Hepatocyte (in vitro differentiated cells): Measurements from ENCODE around the gene PXDN. TPM values are rescaled to one million over a fixed set of nuclear protein-coding genes. Genes with fewer than 3 reads are reported as not detected.
"Not testable (repeated sequence)": the region's sequence is repeated elsewhere in the genome, so short reads cannot be mapped to it uniquely, and the experiment has no call there.

ENCODE experiments used
- DNase-seq: peaks from one replicate; pipeline ENCODE4 v3.0.0-alpha.2; 2016; ENCODE audit warnings: low spot score
- H2AFZ ChIP-seq: fragments of 200-600 bp; sonication (generic); 2 replicates; pipeline ENCODE4 v1.6.0; 2016; ENCODE audit warnings: antibody characterized with exemption, mild to moderate bottlenecking
- H3K27ac ChIP-seq: fragments of 200-600 bp; sonication (generic); 2 replicates; pipeline ENCODE4 v1.5.1; 2016; ENCODE audit warnings: mild to moderate bottlenecking
- H3K27me3 ChIP-seq: fragments of 200-600 bp; sonication (generic); 2 replicates; pipeline ENCODE4 v1.6.1; 2016
- H3K36me3 ChIP-seq: fragments of 200-600 bp; sonication (generic); replicated peaks from 2 replicates; pipeline ENCODE4 v1.5.1; 2016; ENCODE audit warnings: low read depth; ENCODE audit not compliant: insufficient read depth
- H3K4me1 ChIP-seq: fragments of 200-600 bp; sonication (generic); 2 replicates; pipeline ENCODE4 v1.5.1; 2016; ENCODE audit warnings: mild to moderate bottlenecking, moderate library complexity; ENCODE audit not compliant: insufficient read depth
- H3K4me2 ChIP-seq: fragments of 200-600 bp; sonication (generic); 2 replicates; pipeline ENCODE4 v1.6.0; 2016
- H3K4me3 ChIP-seq: fragments of 200-600 bp; sonication (generic); 2 replicates; pipeline ENCODE4 v1.5.1; 2016; ENCODE audit warnings: mild to moderate bottlenecking
- H3K79me2 ChIP-seq: fragments of 200-600 bp; sonication (generic); 2 replicates; pipeline ENCODE4 v1.6.0; 2017; ENCODE audit warnings: mild to moderate bottlenecking
- H3K9me2 ChIP-seq: fragments of 200-600 bp; sonication (generic); replicated peaks from 2 replicates; pipeline ENCODE4 v1.6.0; 2017; ENCODE audit warnings: mild to moderate bottlenecking; ENCODE audit not compliant: insufficient read depth
- H3K9me3 ChIP-seq: fragments of 200-600 bp; sonication (generic); 2 replicates; pipeline ENCODE4 v1.5.1; 2016; ENCODE audit warnings: low read depth, mild to moderate bottlenecking
- H4K20me1 ChIP-seq: fragments of 200-600 bp; sonication (generic); 2 replicates; pipeline ENCODE4 v1.6.0; 2016; ENCODE audit warnings: mild to moderate bottlenecking; ENCODE audit not compliant: insufficient read depth, poor library complexity, severe bottlenecking
- CTCF ChIP-seq: fragments of 200-600 bp; sonication (generic); IDR thresholded peaks from 2 replicates; pipeline ENCODE4 v1.5.1; 2016; ENCODE audit warnings: antibody characterized with exemption, mild to moderate bottlenecking; ENCODE audit not compliant: poor library complexity
- EZH2 ChIP-seq: fragments of 200-600 bp; sonication (generic); IDR thresholded peaks from 2 replicates; pipeline ENCODE4 v1.6.1; 2016; ENCODE audit warnings: antibody characterized with exemption, mild to moderate bottlenecking, borderline replicate concordance
- EZH2phosphoT487 ChIP-seq: fragments of 200-600 bp; sonication (generic); IDR thresholded peaks from one replicate; pipeline ENCODE4 v1.6.1; 2018; ENCODE audit warnings: antibody characterized with exemption, mild to moderate bottlenecking, low read depth, moderate library complexity; ENCODE audit not compliant: unreplicated experiment, severe bottlenecking
- WGBS: methylation state at CpG from one replicate; pipeline ENCODE4 v1.1.6; 2016; ENCODE audit warnings: low lambda C conversion rate; ENCODE audit errors: missing lambda C conversion rate; 5-methylcytosine and 5-hydroxymethylcytosine counted together
- polyA plus RNA-seq: library from polyadenylated mRNA; unstranded; fragments of >200 nt; fragmentation: Nextera tagmentation; extraction: Ambion mirVana; gene quantifications from 2 replicates; pipeline ENCODE4 v1.2.1, GENCODE V29; 2016
- total RNA-seq: library from RNA; depleted of rRNA; stranded (reverse); fragments of >200 nt; gene quantifications from 2 replicates; pipeline ENCODE4 v1.2.3, GENCODE V29; 2014

The PXDN gene
- total and polyA plus RNA-seq, 2 experiments from 2014 or later, result 107 to 118 TPM

- Histone ChIP-seq H4K20me1 (peaks cover 11% of the 10 kb centered on the region), H3K27me3 (no peaks in the 10 kb centered on the region), H3K27ac (peak overlapping the region; percentile 17), H3K4me2 (peak overlapping the region; percentile 44), H2AFZ (no peak overlapping the region), H3K79me2 (peaks cover 87% of the 10 kb centered on the region), H3K9me2 (no peaks in the 10 kb centered on the region), H3K4me1 (peaks cover 27% of the 10 kb centered on the region), H3K9me3 (peaks cover 8% of the 10 kb centered on the region), H3K4me3 (no peak overlapping the region), H3K36me3 (no peaks in the 10 kb centered on the region)
- no peak for DNase-seq
- 65% methylated on average over 2 of the region's 2 CpGs for WGBS
- TF ChIP-seq CTCF, result no peak
- no peak for TF ChIP-seq EZH2phosphoT487
- TF ChIP-seq EZH2, result no peak
These were observed 8.3 kb downstream of the PXDN start for GRCh38 chr2:1736045-1736444.

GRCh38 chr2:1733298-1733697, 11.0 kb downstream of the PXDN start:
- WGBS, result 96% methylated on average over 19 of the region's 19 CpGs
- peaks cover 17% of the 10 kb centered on the region for H4K20me1 ChIP-seq
- H2AFZ ChIP-seq, H3K4me3 ChIP-seq, H3K27me3 ChIP-seq, H3K27ac ChIP-seq, H3K9me3 ChIP-seq, DNase-seq, H3K9me2 ChIP-seq, H3K36me3 ChIP-seq, H3K4me2 ChIP-seq: not testable (repeated sequence)
- peaks cover 52% of the 10 kb centered on the region for H3K4me1 ChIP-seq
- peaks cover 76% of the 10 kb centered on the region for H3K79me2 ChIP-seq

- no peak overlapping the region for H3K4me3 ChIP-seq
- WGBS, result 21% methylated on average over 10 of the region's 10 CpGs
- no peak for TF ChIP-seq CTCF
- no peak for TF ChIP-seq EZH2
- no peak for TF ChIP-seq EZH2phosphoT487
- no peaks in the 10 kb centered on the region for H3K36me3 ChIP-seq
- peaks cover 26% of the 10 kb centered on the region for H4K20me1 ChIP-seq
- no peaks in the 10 kb centered on the region for H3K9me2 ChIP-seq
- peak; percentile 60 for DNase-seq
- H3K79me2 ChIP-seq, result peaks cover 78% of the 10 kb centered on the region
- peaks cover 56% of the 10 kb centered on the region for H3K4me1 ChIP-seq
- peak overlapping the region; percentile 78 for H3K27ac ChIP-seq
- H3K4me2 ChIP-seq, result peak overlapping the region; percentile 52
- no peaks in the 10 kb centered on the region for H3K27me3 ChIP-seq
- H2AFZ ChIP-seq, result no peak overlapping the region
- H3K9me3 ChIP-seq, result peaks cover 8% of the 10 kb centered on the region
These were observed 12.1 kb downstream of the PXDN start for GRCh38 chr2:1731963-1732768.

- H3K79me2 ChIP-seq, result peaks cover 79% of the 10 kb centered on the region
- no peak for DNase-seq
- peaks cover 8% of the 10 kb centered on the region for H3K9me3 ChIP-seq
- no peaks in the 10 kb centered on the region for H3K9me2 ChIP-seq
- H3K4me2 ChIP-seq, result peak overlapping the region; percentile 52
- peaks cover 30% of the 10 kb centered on the region for H4K20me1 ChIP-seq
- peaks cover 55% of the 10 kb centered on the region for H3K4me1 ChIP-seq
- H3K36me3 ChIP-seq, result no peaks in the 10 kb centered on the region
- no peaks in the 10 kb centered on the region for H3K27me3 ChIP-seq
- WGBS, result 56% methylated on average over 8 of the region's 8 CpGs
- H2AFZ ChIP-seq, result no peak overlapping the region
- peak overlapping the region; percentile 78 for H3K27ac ChIP-seq
- TF ChIP-seq EZH2, result no peak
- TF ChIP-seq CTCF, result no peak
- TF ChIP-seq EZH2phosphoT487, result no peak
- no peak overlapping the region for H3K4me3 ChIP-seq
These were observed 12.8 kb downstream of the PXDN start for GRCh38 chr2:1731447-1731962.
